GM21576 (cell line): ENCODE data around the gene RIPOR2.
"Not testable (repeated sequence)": the region's sequence is repeated elsewhere in the genome, so short reads cannot be mapped to it uniquely, and the experiment has no call there.

ENCODE experiments used
- ATAC-seq: cut with Tn5 transposase; IDR thresholded peaks from one replicate; pipeline ENCODE4 v1.9.1; 2021; ENCODE audit warnings: mild to moderate bottlenecking, moderate library complexity; ENCODE audit not compliant: unreplicated experiment

RIPOR2 gene

DNA sequence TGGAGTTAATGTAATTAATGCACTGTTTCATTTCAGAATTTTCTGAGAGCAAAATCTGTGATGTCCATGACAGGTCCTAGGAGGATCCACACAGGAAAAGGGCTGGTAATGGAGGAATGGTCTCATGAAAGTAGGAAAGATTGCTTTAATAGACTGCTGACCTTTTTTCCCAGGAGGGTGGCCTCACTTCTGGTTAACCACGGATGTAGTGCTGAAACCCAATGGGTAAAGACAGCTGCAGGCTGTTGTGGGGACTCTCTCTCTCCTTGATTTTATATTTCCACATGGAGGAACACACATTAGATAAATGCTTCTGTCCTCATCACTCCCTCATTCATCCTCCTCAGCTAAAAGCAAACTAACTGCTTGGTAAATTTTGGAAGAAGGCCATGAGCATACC lies 23.6 kb upstream of the RIPOR2 start:
- no peak for ATAC-seq

GRCh38 chr6:24957199-24957598 lies 21.4 kb upstream of the RIPOR2 start:
- ATAC-seq, result no peak

GRCh38 chr6:24953726-24954125 lies 18.0 kb upstream of the RIPOR2 start:
- ATAC-seq, result no peak

DNA sequence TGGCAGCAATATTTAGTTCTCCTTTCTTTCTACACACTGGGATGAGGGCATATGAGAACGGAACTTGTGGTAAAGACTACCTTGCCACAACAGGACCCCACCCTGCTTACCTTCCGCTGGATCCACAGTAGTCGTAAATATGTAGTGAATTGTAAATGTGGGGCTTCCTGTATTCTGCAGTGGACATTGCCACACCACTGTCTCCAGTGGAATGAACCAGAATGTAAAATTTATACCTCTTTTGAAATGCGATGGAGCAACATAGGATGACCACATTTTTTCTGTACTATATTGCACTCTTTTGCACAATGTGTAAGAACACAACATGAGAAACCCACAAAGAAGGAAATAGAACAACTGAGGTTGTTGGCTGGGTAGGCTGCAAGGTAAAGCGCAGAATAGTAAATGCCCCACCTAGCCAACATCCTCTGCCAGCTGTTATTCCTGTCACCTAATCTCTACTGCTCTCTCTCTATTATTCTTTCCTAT lies 16.1 kb upstream of the RIPOR2 start:
- no peak for ATAC-seq

GRCh38 chr6:24950218-24950941 lies 14.6 kb upstream of the RIPOR2 start:
- no peak for ATAC-seq

DNA sequence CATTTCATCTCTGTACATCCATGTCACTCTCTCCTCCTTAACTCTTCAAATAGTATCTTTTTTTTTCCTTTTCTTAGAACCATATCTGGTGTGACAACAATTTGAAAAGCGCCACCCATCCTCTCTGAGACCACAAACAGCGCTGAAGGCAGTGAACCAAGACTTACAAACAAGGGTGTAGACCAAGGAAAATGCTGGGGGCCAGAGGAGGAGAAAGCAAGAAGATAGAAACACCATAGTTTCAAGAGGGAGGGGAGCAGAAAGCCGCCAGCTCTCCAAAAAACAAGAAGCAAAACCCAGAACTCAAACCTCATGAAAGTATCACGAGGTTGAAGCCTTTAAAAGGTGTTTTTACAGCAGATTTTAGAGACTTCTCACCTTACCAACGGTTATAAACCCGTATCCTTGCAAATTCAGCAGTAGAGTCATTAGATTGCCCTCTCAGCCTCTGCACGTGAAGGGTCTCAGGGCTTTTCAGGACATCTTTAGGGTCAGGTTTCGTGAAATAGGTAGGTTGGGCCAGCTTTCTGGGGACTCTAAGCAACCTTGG lies 13.3 kb upstream of the RIPOR2 start:
- ATAC-seq, result peak; percentile 92

DNA sequence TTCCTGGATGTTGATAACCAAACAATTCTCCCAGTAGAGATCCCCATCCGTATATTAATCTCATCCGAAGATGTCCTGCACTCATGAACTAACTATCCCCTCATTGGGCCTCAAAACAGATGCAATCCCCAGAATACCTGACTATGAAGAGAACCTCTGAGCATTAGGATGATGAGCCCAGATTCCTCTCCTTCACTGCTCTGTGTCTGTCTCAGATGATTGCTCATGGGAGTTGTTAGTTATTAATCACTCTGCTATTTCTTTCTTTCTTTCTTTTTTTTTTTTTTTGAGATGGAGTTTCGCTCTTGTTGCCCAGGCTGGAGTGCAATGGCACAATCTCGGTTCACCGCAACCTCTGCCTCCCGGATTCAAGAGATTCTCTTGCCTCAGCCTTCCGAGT lies 12.5 kb upstream of the RIPOR2 start:
- not testable (repeated sequence) for ATAC-seq

DNA sequence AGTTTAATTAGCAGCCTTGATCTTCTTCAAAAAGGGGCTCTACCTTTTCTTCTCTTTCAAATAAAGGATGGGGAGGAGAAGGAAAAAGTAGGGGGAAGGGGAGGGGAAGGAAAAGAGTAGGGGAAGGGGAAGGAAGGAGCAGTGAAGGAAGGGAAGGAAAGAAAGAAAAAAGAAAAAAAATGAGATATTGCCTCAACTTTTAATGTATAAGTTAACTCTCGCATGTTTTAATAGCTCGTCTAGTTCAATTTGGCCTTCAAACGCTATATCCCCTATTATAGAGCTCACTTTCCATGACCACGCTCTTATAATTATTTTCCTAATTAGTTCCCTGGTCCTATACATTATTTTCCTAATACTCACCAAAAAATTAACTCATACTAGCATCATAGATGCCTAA lies 11.9 kb upstream of the RIPOR2 start:
- ATAC-seq, result no peak

- no peak for ATAC-seq
These were observed 9.3 kb upstream of the RIPOR2 start for GRCh38 chr6:24945054-24945453.

DNA sequence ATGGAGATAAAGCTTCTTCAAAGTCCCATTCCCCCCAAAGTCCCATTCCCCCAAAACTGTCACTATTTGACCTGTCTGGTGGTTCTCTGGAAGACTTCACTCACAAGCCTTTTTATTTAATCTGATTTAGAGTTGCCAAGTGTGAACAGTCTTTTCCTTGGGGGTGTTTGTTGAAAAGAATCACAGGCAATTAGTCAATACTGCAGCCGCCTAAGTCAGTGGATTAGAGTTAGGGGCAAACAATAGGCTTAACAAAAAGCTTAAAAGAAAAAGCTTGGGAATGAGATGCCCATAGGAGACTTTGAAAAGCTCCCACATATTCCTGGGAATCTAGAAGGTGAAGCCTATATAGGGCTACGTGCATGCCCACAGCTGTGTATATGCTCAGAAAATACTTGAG lies 8.0 kb upstream of the RIPOR2 start:
- no peak for ATAC-seq

DNA sequence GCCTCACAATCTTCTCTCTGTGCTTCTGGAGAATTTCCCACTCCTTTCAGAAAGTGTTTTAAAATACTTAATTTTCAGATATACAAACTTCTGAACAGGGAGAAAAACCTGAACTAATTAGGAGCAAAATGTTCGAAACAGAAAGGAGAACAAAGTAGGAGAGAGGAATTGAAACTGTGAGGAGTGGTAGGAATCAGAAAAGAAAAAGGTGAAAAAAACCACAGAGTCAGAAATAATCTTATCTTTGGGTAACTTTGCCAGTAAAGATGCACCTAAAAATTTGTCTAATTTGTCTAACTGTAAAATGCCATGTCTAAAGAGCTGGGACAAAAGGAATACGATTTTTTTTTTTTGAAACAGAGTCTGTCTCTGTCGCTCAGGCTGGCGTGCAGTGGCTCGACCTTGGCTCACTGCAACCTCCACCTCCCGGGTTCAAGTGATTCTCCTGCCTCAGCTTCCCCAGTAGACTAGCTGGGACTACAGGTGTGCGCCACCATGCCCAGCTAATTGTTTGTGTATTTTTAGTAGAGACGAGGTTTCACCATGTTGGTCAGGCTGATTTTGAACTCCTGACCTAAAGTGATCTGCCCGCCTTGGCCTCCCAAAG lies 4.7 kb upstream of the RIPOR2 start:
- ATAC-seq, result no peak

GRCh38 chr6:24936641-24937317 lies 1.0 kb upstream of the RIPOR2 start:
- ATAC-seq, result peak; percentile 66

GRCh38 chr6:24933868-24934401 lies 1.8 kb downstream of the RIPOR2 start:
- no peak for ATAC-seq

GRCh38 chr6:24933266-24933665 lies 2.5 kb downstream of the RIPOR2 start:
- no peak for ATAC-seq

DNA sequence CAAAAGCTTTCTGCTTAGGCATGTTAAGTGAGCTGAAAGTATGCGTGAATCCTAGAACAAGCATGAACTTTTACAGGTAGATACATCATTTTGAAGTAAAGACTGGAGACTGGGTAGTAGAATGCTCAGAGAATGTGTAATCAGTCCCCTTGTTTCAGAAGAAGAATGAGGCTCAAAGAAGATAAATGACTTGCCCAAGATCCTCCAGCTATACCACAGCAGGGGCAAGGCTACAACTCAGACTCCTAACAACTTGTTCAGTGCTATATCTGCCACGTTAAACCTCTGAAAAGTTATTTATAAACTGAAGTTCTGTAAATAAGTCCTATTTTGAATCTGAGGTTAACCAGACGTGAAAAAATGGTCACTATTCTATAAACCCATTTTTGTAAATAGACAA lies 2.9 kb downstream of the RIPOR2 start:
- ATAC-seq, result no peak

DNA sequence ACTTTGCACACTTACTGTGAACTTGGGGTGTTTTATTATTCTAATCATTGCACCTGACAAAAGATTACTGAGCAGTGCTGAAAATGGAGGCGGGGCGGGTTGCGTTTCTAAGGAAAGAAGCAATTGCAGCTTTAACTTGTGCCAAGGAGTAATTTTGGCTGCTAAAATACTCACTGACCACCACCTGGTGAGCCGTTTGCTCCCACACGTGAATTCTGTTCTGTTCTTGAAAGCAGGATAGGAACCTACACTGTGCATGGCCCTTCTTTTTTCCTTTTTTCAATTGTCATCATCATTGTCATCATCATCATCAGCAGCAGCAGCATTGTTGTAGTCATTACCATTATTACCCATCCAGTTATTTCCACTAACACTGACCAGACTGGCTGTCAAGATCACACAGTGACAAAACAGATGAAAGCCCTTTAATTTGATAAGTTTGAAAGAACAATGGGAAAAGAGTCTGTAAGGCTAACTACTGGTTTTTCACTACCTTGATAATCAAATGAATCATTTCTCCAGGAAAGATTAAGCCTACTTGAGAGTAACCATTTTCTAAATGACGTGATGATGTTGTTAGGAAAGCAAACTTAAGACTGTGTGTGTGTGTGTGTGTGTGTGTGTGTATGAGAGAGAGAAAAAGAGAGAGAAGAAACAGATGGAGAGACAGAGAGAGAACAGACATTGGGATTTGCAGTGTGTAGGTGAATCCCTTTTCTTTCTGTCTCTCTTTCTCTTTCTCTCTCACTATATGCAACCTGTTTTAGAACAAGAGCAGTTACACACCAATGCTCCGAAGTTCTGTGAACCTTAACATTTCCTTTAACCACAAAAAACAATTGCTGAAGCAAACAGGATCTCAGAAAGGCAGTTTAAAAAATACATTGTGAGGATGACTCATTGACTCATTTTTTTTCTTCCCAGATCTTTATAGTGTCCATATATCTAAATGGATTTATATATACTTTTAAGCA lies 3.8 kb downstream of the RIPOR2 start:
- ATAC-seq, result peak; percentile 29

DNA sequence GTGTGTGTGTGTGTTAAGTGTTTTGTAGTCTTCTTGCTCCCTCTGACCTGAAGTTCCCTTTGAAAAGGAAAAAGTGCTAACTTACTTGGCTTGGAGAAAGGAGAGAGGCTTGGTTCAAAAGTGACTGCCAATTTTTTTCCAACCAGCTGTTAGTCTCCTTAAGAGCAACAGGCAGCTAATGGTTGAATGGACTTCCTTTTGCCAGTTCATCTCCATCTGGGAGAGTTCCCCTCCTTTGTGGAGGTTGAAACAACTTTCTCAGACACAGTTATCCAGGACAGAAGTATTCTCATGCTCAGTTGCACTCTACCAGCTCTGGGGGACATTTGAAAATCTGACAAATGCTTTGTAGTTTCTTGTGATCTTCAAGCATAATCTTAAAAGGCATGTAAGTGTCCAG lies 4.5 kb downstream of the RIPOR2 start:
- ATAC-seq, result no peak

GRCh38 chr6:24930431-24930871 lies 5.3 kb downstream of the RIPOR2 start:
- ATAC-seq, result no peak

DNA sequence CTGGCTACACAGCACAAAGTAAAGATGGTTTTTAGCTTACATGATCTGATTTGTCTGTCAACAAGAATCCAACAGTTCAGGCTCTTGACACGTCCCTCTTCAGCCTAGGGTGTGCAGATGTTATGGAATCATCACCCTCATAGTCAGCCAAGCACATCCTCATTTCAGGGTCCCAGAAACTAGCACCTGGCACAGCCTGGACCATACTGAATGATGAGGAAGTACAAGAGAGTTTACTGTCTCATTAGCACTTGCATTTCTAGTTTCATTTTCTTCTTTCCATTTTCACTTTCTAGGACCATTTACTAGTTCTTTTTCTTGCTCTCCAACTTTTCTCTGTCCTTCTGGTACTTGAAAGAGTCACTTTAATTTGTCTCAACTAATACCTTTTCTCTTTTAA lies 6.5 kb downstream of the RIPOR2 start:
- peak; percentile 41 for ATAC-seq
